IPS DF 6.9 (cell line): ENCODE measurements around the gene SPATA17.
"Not testable (repeated sequence)": the region's sequence is repeated elsewhere in the genome, so short reads cannot be mapped to it uniquely, and the experiment has no call there.

Experiments used
- DNase-seq: peaks from one replicate; pipeline ENCODE4 v3.0.0-alpha.2; 2013; ENCODE audit warnings: low read depth, low spot score
- H3K27ac ChIP-seq: one replicate; pipeline ENCODE4 v1.5.1; 2013; ENCODE audit warnings: low read length, control low read depth
- H3K27me3 ChIP-seq: 2 replicates; pipeline ENCODE4 v1.6.1; 2013; ENCODE audit warnings: mild to moderate bottlenecking, low read length; ENCODE audit not compliant: control insufficient read depth, insufficient read depth
- H3K36me3 ChIP-seq: 2 replicates; pipeline ENCODE4 v1.6.1; 2013; ENCODE audit warnings: low read length; ENCODE audit not compliant: control insufficient read depth, insufficient read depth
- H3K4me1 ChIP-seq: 2 replicates; pipeline ENCODE4 v1.6.1; 2013; ENCODE audit warnings: low read length; ENCODE audit not compliant: control insufficient read depth, insufficient read depth
- H3K4me3 ChIP-seq: 2 replicates; pipeline ENCODE4 v1.5.1; 2013; ENCODE audit warnings: mild to moderate bottlenecking, low read length
- H3K9me3 ChIP-seq: 2 replicates; pipeline ENCODE4 v1.6.1; 2013; ENCODE audit warnings: low read length, inconsistent platforms; ENCODE audit not compliant: control insufficient read depth, insufficient read depth
- WGBS: extraction: QIAGEN DNeasy Blood & Tissue Kit; methylation state at CpG from one replicate; pipeline ENCODE4 v1.1.7; 2013; ENCODE audit warnings: mixed read lengths, missing lambda C conversion rate; ENCODE audit not compliant: insufficient read length, insufficient coverage; 5-methylcytosine and 5-hydroxymethylcytosine counted together

The SPATA17 gene, protein sequence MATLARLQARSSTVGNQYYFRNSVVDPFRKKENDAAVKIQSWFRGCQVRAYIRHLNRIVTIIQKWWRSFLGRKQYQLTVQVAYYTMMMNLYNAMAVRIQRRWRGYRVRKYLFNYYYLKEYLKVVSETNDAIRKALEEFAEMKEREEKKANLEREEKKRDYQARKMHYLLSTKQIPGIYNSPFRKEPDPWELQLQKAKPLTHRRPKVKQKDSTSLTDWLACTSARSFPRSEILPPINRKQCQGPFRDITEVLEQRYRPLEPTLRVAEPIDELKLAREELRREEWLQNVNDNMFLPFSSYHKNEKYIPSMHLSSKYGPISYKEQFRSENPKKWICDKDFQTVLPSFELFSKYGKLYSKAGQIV

GRCh38 chr1:217630711-217631591 is at the start of gene SPATA17, which contains the start of gene GPATCH2:
Gene SPATA17, plus strand, starts transcription at chr1:217631344. Its CDS starts 35 bp downstream, at chr1:217631379.
Gene GPATCH2, minus strand, starts transcription at chr1:217631090. Its CDS starts 119 bp downstream, at chr1:217630971.
- H3K27me3 ChIP-seq: no peaks in the 10 kb centered on the region
- H3K4me3 ChIP-seq: peak within 1 kb of the TSS; percentile 70; the same call in 1 of the 2 replicates
- no peaks in the 10 kb centered on the region for H3K4me1 ChIP-seq
- H3K9me3 ChIP-seq: no peaks in the 10 kb centered on the region
- peak; percentile 60 for DNase-seq
- no peaks in the 10 kb centered on the region for H3K36me3 ChIP-seq
- WGBS: no CpG with 5 or more reads among the region's 42 CpGs
- no peak within 1 kb of the TSS for H3K27ac ChIP-seq

- H3K27me3 ChIP-seq, H3K36me3 ChIP-seq, H3K27ac ChIP-seq, H3K9me3 ChIP-seq, H3K4me1 ChIP-seq, H3K4me3 ChIP-seq, DNase-seq: not testable (repeated sequence)
- WGBS: no CpG with 5 or more reads among the region's 5 CpGs
These were observed 46.8 kb upstream of the SPATA17 start for GRCh38 chr1:217584286-217584811.

GRCh38 chr1:217585577-217585976 is 45.6 kb upstream of the SPATA17 start:
- Histone ChIP-seq H3K4me1 (no peaks in the 10 kb centered on the region), H3K27ac (no peak overlapping the region), H3K27me3 (no peaks in the 10 kb centered on the region), H3K36me3 (no peaks in the 10 kb centered on the region), H3K4me3 (no peak overlapping the region), H3K9me3 (no peaks in the 10 kb centered on the region)
- no CpG with 5 or more reads among the region's 2 CpGs for WGBS
- DNase-seq: no peak

DNA sequence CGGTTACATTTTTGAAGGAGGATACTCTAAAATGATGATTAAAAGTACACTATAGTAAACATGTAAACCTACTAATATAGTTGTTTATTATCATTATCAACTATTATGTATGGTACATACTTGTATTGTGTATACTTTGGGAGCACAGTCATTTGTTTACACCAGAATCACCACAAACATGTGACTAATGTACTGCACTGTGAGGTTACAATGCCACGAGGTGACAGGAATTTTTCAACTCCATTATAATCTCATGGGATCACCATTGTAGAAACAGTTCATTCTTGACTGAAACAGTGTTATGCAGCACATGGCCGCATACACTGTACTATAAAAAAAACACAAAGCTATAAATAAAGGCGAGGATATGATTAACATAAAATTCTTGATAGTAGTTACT is 44.6 kb upstream of the SPATA17 start:
- no peak for DNase-seq
- Histone ChIP-seq H3K9me3 (no peaks in the 10 kb centered on the region), H3K4me3 (no peak overlapping the region), H3K27me3 (no peaks in the 10 kb centered on the region), H3K27ac (no peak overlapping the region), H3K4me1 (no peaks in the 10 kb centered on the region), H3K36me3 (no peaks in the 10 kb centered on the region)
- WGBS: no CpG with 5 or more reads among the region's 4 CpGs

DNA sequence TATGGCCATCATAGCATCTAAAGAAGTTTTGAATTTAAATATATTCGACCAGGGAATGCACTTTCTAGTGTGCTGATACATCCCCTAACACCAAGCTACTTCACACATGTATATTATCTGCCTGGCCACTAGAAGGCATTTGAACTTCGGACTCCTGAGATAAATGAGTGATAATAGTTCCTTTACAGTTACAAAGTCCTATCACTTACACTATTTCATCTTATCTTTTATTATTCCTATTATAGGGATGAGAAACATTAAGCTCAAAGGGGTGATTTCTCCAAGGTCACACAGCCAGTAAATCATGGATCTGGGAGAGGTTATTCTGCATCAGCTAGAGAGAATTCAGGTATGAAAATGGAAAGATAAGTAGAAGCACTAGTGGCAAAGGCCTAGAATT is 40.5 kb upstream of the SPATA17 start:
- H3K4me3 ChIP-seq: no peak overlapping the region
- H3K27ac ChIP-seq: no peak overlapping the region
- no peaks in the 10 kb centered on the region for H3K36me3 ChIP-seq
- no peaks in the 10 kb centered on the region for H3K9me3 ChIP-seq
- WGBS: no CpG with 5 or more reads among the region's 2 CpGs
- no peaks in the 10 kb centered on the region for H3K4me1 ChIP-seq
- DNase-seq: no peak
- H3K27me3 ChIP-seq: no peaks in the 10 kb centered on the region

DNA sequence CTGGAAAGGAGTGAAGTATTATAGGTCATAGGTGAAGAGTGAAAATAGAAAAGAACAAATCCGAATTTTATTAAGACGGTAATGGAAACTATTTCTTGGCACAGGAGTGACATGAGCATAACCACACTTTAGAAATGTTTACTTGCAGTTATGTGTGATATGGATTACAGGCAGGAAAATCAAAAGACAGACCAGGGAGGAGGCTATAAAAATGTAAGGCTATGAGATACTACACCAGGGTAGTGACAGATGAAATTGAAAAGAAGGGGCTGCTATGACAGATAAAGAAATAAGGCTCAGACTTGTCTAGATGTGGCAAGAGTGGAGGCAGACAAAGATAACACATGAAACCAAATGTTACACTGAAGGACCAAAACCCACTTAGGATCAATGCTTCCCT is 32.0 kb upstream of the SPATA17 start:
- no peak for DNase-seq
- Histone ChIP-seq H3K4me1 (no peaks in the 10 kb centered on the region), H3K27me3 (no peaks in the 10 kb centered on the region), H3K4me3 (no peak overlapping the region), H3K9me3 (no peaks in the 10 kb centered on the region), H3K27ac (no peak overlapping the region), H3K36me3 (no peaks in the 10 kb centered on the region)
- WGBS: no CpG with 5 or more reads among the region's 2 CpGs

DNA sequence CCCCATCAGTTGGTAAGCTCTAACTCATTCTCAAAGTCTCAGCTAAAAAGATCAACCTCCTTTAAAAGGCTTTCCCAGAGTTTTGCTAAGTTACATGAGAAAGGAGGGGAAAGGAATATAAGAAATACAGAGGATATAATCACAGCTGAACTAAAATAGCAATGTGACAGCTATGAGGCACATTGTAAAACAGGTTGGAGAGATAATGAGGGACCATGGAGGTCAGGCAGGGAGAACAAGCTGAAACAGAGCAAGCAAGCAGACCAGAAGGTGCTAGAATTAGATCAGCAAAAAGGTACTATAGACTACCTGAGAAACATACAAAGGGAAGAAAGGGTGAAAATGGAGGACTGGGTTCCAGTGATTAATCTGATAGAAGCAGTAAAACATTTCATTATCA is 28.8 kb upstream of the SPATA17 start:
- Histone ChIP-seq H3K36me3 (no peaks in the 10 kb centered on the region), H3K4me1 (no peaks in the 10 kb centered on the region), H3K27me3 (no peaks in the 10 kb centered on the region), H3K27ac (no peak overlapping the region), H3K9me3 (no peaks in the 10 kb centered on the region), H3K4me3 (no peak overlapping the region)
- DNase-seq: no peak

DNA sequence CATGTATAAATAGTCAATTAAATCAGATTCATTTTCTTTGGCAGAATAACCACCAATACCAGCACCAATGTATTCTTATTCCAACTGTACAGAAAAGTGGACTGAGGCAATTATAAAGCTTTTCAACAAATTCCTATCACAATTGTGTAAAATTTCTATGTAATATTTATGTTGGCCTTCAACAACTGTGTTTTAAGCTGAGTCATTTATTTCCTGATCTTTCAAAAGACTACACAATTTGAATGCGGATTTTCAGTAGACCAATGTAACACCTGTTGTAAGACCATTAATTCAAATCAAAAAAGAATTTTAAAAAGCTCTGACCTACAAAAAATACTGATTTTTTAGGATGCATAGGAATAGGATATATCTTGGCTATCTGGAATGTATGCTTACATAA is 25.8 kb upstream of the SPATA17 start:
- no CpG with 5 or more reads among the region's 1 CpG for WGBS
- Histone ChIP-seq H3K27me3 (no peaks in the 10 kb centered on the region), H3K36me3 (no peaks in the 10 kb centered on the region), H3K4me1 (no peaks in the 10 kb centered on the region), H3K27ac (no peak overlapping the region), H3K9me3 (no peaks in the 10 kb centered on the region), H3K4me3 (no peak overlapping the region)
- DNase-seq: no peak

- no peak overlapping the region for H3K27ac ChIP-seq
- no peaks in the 10 kb centered on the region for H3K27me3 ChIP-seq
- H3K4me3 ChIP-seq: no peak overlapping the region
- no peaks in the 10 kb centered on the region for H3K9me3 ChIP-seq
- no CpG with 5 or more reads among the region's 3 CpGs for WGBS
- no peak for DNase-seq
- H3K4me1 ChIP-seq: no peaks in the 10 kb centered on the region
- H3K36me3 ChIP-seq: no peaks in the 10 kb centered on the region
These were observed 16.9 kb upstream of the SPATA17 start for GRCh38 chr1:217614200-217614712.

DNA sequence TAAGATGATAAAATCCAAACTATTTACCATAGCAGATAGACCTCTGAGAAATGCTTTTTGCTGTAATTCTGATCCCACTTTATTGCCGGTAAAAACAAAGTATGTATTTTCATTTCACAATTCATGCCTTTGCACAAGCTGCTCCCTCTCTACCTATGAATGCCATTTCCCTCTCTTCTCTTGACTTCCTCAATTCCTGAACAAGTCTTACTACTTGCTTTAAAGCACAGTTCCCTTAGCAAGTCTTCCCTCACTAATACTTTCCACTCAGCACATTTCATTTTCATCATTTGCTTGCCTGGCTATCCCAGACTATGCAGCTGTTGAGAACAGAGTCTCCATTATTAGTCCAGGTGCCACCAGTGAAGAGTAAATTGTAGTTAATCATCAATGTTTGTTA is 14.0 kb upstream of the SPATA17 start:
- H3K4me1 ChIP-seq: no peaks in the 10 kb centered on the region; the same call in 1 of the 2 replicates
- no peaks in the 10 kb centered on the region for H3K9me3 ChIP-seq
- no CpG with 5 or more reads among the region's 1 CpG for WGBS
- H3K36me3 ChIP-seq: peaks cover 4% of the 10 kb centered on the region; the same call in 1 of the 2 replicates
- no peak overlapping the region for H3K27ac ChIP-seq
- DNase-seq: no peak
- no peaks in the 10 kb centered on the region for H3K27me3 ChIP-seq
- no peak overlapping the region for H3K4me3 ChIP-seq
